Chondrocyte (in vitro differentiated cells): ENCODE measurements around the gene KANTR. TPM values are rescaled to one million over a fixed set of nuclear protein-coding genes. Genes with fewer than 3 reads are reported as not detected.

Experiments used
- DNase-seq: peaks from one replicate; pipeline ENCODE4 v3.0.0; 2021; ENCODE audit warnings: mixed read lengths, low spot score
- H3K27ac Mint-ChIP-seq: one replicate; pipeline ENCODE4 v1.8.0; 2021; ENCODE audit warnings: mild to moderate bottlenecking, moderate library complexity, mixed read lengths; ENCODE audit not compliant: unreplicated experiment
- H3K27me3 Mint-ChIP-seq: 2 replicates; pipeline ENCODE4 v1.8.0; 2021; ENCODE audit warnings: low read depth, mixed read lengths
- H3K36me3 Mint-ChIP-seq: 2 replicates; pipeline ENCODE4 v1.8.0; 2021; ENCODE audit warnings: low read depth, mixed read lengths
- H3K4me1 Mint-ChIP-seq: 2 replicates; pipeline ENCODE4 v1.8.0; 2021; ENCODE audit warnings: low read depth, mild to moderate bottlenecking, mixed read lengths
- H3K4me3 Mint-ChIP-seq: one replicate; pipeline ENCODE4 v1.8.0; 2021; ENCODE audit warnings: mild to moderate bottlenecking, moderate library complexity, mixed read lengths; ENCODE audit not compliant: unreplicated experiment
- H3K9me3 Mint-ChIP-seq: 2 replicates; pipeline ENCODE4 v1.8.0; 2021; ENCODE audit warnings: low read depth, mixed read lengths
- CTCF ChIP-seq: fragments of 200-600 bp; sonication (generic); IDR thresholded peaks from 2 replicates; pipeline ENCODE4 v1.5.0; 2021; ENCODE audit warnings: antibody characterized with exemption, mild to moderate bottlenecking, moderate library complexity
- total RNA-seq: library from RNA; stranded (reverse); gene quantifications from 3 replicates; pipeline ENCODE4 v1.2.1, GENCODE V29; 2021

The KANTR gene
- total RNA-seq, 1 donor from 2014 or later: 6.6 TPM

- Mint-ChIP-seq H3K36me3 (no peaks in the 10 kb centered on the region), H3K4me3 (no peak overlapping the region), H3K27me3 (no peaks in the 10 kb centered on the region), H3K4me1 (no peaks in the 10 kb centered on the region), H3K9me3 (no peaks in the 10 kb centered on the region), H3K27ac (no peak overlapping the region)
- no peak for DNase-seq
- no peak for TF ChIP-seq CTCF
These were observed 22.2 kb downstream of the KANTR start for GRCh38 chrX:53116101-53116500.

- TF ChIP-seq CTCF: no peak
- H3K27me3 Mint-ChIP-seq: no peaks in the 10 kb centered on the region
- H3K27ac Mint-ChIP-seq: no peak overlapping the region
- DNase-seq: no peak
- H3K36me3 Mint-ChIP-seq: peaks cover 2% of the 10 kb centered on the region
- peaks cover 10% of the 10 kb centered on the region for H3K9me3 Mint-ChIP-seq
- no peaks in the 10 kb centered on the region for H3K4me1 Mint-ChIP-seq
- no peak overlapping the region for H3K4me3 Mint-ChIP-seq
These were observed 28.1 kb downstream of the KANTR start for GRCh38 chrX:53122013-53122412.

DNA sequence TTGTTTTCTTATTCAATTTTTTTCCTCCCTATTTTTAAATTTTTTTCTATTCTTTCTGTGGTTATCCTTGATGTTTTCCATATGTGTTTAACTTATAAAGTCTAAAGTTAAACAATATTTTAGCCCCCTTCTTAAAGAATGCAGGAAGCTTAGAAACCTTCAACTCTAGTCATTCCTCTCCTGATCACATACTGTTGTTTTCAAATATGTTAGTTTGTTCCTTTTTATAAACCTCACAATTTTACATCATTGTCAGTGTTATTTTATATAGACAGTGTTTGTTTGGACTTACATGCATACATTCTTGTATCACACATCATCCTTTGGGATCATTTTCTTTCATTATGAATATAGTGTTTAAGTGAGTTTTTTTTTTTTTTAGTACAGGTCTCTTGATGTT, 31.6 kb downstream of the KANTR start:
- no peak for DNase-seq
- Mint-ChIP-seq H3K27ac (no peak overlapping the region), H3K4me1 (no peaks in the 10 kb centered on the region), H3K36me3 (peaks cover 2% of the 10 kb centered on the region), H3K9me3 (peaks cover 10% of the 10 kb centered on the region), H3K27me3 (no peaks in the 10 kb centered on the region), H3K4me3 (no peak overlapping the region)
- no peak for TF ChIP-seq CTCF

- H3K27ac Mint-ChIP-seq: no peak overlapping the region
- peaks cover 10% of the 10 kb centered on the region for H3K9me3 Mint-ChIP-seq
- H3K4me3 Mint-ChIP-seq: no peak overlapping the region
- no peaks in the 10 kb centered on the region for H3K27me3 Mint-ChIP-seq
- no peak for TF ChIP-seq CTCF
- no peaks in the 10 kb centered on the region for H3K4me1 Mint-ChIP-seq
- peaks cover 2% of the 10 kb centered on the region for H3K36me3 Mint-ChIP-seq
- DNase-seq: no peak
These were observed 32.4 kb downstream of the KANTR start for GRCh38 chrX:53126377-53126776.

DNA sequence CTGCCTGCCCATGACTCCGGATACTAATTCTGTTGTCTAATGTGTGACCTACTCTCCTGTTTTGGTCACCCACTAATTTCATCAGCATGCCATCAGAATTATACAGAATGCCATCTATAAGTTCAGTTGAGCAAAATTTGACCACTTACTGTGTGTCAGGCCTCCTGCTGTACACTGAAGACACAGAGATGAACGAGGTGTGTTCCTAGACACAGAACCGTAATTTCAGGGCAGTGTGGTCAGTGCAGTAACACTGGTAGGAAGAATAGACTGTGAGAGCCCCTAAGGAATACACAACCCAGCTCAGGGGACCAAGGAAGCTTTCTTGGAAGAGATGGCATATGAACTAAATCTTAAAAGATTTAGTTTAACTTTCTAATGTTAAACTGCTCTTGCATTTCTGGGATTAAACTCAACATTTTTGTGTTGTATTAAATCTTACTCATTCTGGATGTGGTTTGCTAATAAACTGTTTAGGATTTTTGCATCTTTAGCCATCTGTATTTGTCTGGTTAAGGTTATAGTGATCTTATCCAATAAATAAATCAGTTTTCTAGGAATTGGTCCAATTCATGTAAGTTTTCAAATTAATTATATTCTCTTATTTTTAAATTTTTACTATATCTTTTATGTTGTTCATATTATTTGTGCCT, 34.3 kb downstream of the KANTR start:
- Mint-ChIP-seq H3K9me3 (peaks cover 10% of the 10 kb centered on the region), H3K4me3 (no peak overlapping the region), H3K27me3 (no peaks in the 10 kb centered on the region), H3K27ac (no peak overlapping the region), H3K36me3 (peaks cover 4% of the 10 kb centered on the region), H3K4me1 (no peaks in the 10 kb centered on the region)
- no peak for TF ChIP-seq CTCF
- DNase-seq: no peak
